Heart right ventricle (tissue), 16 donors: Measurements from ENCODE around the gene HMCN2. TPM values are rescaled to one million over a fixed set of nuclear protein-coding genes. Genes with fewer than 3 reads are reported as not detected.

Experiments
- ATAC-seq, 8 donors: fragments of 200-7000 bp; cut with Tn5 transposase; one replicate each; pipeline ENCODE4 v1.9.1; 2020; ENCODE audit warnings: mild to moderate bottlenecking in 8 of 8, moderate library complexity in 8 of 8, moderate number of reproducible peaks in 1 of 8
- DNase-seq, 2 donors: peaks; one replicate each; pipeline ENCODE4 v3.0.0-alpha.2; 2020
- H3K27ac ChIP-seq, 10 donors: fragments of 200-600 bp; sonication (generic) in 2 of 10; one replicate each; pipeline versions ENCODE4 v1.5.0 to v1.8.0; 2020 to 2022; ENCODE audit warnings: mild to moderate bottlenecking in 3 of 10
- H3K27me3 ChIP-seq, 7 donors: fragments of 200-600 bp; one replicate each; pipeline ENCODE4 v1.8.0; 2021 to 2022; ENCODE audit warnings: mild to moderate bottlenecking in 2 of 7
- H3K36me3 ChIP-seq, 9 donors: fragments of 200-600 bp; sonication (generic) in 1 of 9; one replicate each; pipeline versions ENCODE4 v1.5.0 to v1.8.0; 2020 to 2022; ENCODE audit warnings: mild to moderate bottlenecking in 2 of 9
- H3K4me1 ChIP-seq, 9 donors: fragments of 200-600 bp; sonication (generic) in 1 of 9; one replicate each; pipeline versions ENCODE4 v1.5.0 to v1.8.0; 2020 to 2022; ENCODE audit warnings: mild to moderate bottlenecking in 4 of 9
- H3K4me3 ChIP-seq, 10 donors: fragments of 200-600 bp; sonication (generic) in 2 of 10; one replicate each; pipeline versions ENCODE4 v1.5.0 to v1.8.0; 2020 to 2022; ENCODE audit warnings: mild to moderate bottlenecking in 7 of 10, moderate library complexity in 2 of 10
- H3K9me3 ChIP-seq, 11 donors: fragments of 200-600 bp in 10 of 11; sonication (generic) in 2 of 11; one replicate each; pipeline versions ENCODE4 v1.5.0 to v1.8.0; 2013 to 2022; ENCODE audit warnings: mild to moderate bottlenecking in 2 of 11, control low read depth in 1 of 11, moderate library complexity in 1 of 11
- WGBS, 2 donors: extraction: QIAGEN DNeasy Blood & Tissue Kit; methylation state at CpG; one replicate each; pipeline ENCODE4 v1.1.7; 2013; ENCODE audit warnings: inconsistent platforms in 1 of 2; 5-methylcytosine and 5-hydroxymethylcytosine counted together
- intact Hi-C, 10 donors: fragments of 100-400 bp; cut with DNase I; formaldehyde crosslinking; loops; one replicate each; pipeline versions ENCODE4 v1.11.1 to v1.14.2; 2022
- polyA plus RNA-seq, 2 donors: library from polyadenylated mRNA; stranded (reverse); fragments of 200-250 nt; gene quantifications; one replicate each; pipeline ENCODE4 v1.2.3, GENCODE V29; 2013
- total RNA-seq, 10 donors: library from RNA; stranded (reverse); fragmentation: NEBNext Ultra II Directional in 3 of 10; extraction: Animal tissue kit (Norgen Biotek cat#: 25700) in 3 of 10; gene quantifications; one replicate each; pipeline versions ENCODE4 v1.2.1 to v1.2.4, GENCODE V29; 2021 to 2023
- TF ChIP-seq, protein P1 (sequence below), 9 donors: fragments of 200-600 bp; sonication (generic) in 2 of 9; IDR thresholded peaks; one replicate each; pipeline versions ENCODE4 v1.5.0 to v1.8.0; 2021 to 2022; ENCODE audit warnings: antibody characterized with exemption in 9 of 9, mild to moderate bottlenecking in 5 of 9, moderate library complexity in 1 of 9
- donor health status: Arrhythmogenic right ventricular cardiomyopathy.
- donor health status: ischemic (EF 13 %, LVEDD 7.1; RV severe dilation, severe dysfunction).
- donor health status: healthy with polysubstance abuse.
- donor health status: DM: no; HTN: yes; CAD: no.
- donor health status: DM: no; HTN: no; CAD: no.
- donor health status: ischemic (EF 25% LVEDD 6.9; RV normal size, moderate dysfunction).
- donor health status: ischemic (EF 25% LVEDD 5.7; RV mildly dilated, moderate dysfunction).
- donor health status: healthy.
- donor health status: DM: yes; HTN: yes; CAD: no.
- donor health status: Ischemic cardiomyopathy.
- donor health status: ischemic (EF 35%, LVEDD 5.7; RV mildly dilated, moderate dysfunction).
- donor health status: nonischemic (EF 11% LVEDD 7.7; RV severe dilation, severe dysfunction).
- donor health status: DM: yes; HTN: yes; CAD: no.
- donor health status: PGD.
- donor health status: ischemic (EF 29% LVEDD 5.4; RV normal size, mild dysfunction).
- donor health status: nonischemic (EF 23%, LVEDD 6.1; RV moderate dilation, normal function).

The HMCN2 gene
- total and polyA plus RNA-seq, 12 donors = 2.6 to 10.2 (median 4.9) TPM

DNA sequence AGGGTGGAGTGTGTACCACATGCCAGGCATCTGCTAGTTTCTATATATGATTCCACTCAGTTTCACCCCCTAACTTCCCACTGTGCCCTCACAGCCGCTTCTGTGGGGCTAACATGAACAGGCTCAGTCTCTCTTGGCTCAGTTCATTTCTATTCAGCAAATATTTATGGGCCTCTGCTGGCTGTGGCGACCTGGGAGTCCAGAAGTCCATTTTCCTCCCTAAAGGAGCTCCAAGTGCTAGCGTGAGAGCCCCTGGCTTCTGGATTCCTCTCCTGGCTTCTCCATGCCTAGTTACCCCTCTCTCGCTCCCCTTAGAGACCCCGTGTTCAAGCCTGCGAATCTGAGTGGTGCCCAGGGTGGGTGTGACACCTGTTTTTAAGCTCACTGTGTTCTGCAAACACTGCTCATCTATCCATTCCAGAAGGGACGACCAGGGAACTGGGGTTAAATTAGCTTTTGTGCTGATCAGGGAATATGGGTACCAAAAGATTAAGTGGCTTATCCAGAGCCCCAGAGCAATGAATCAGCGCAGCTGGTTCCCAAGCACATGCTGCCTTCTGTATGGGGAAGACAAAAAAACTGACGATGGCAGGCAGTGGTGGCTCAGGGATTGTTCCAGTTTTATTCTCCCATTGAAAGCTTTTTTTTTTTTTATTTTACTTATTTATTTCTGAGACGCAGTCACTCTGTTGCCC lies 57.6 kb downstream of the HMCN2 start:
- intact Hi-C loops = loop anchor here in 2 of 10 donors (10.0 kb wide), 1 partner anchor 58 kb away; the partner anchor contains the start of gene HMCN2 (in 2 of the 2)
- no peak for DNase-seq

DNA sequence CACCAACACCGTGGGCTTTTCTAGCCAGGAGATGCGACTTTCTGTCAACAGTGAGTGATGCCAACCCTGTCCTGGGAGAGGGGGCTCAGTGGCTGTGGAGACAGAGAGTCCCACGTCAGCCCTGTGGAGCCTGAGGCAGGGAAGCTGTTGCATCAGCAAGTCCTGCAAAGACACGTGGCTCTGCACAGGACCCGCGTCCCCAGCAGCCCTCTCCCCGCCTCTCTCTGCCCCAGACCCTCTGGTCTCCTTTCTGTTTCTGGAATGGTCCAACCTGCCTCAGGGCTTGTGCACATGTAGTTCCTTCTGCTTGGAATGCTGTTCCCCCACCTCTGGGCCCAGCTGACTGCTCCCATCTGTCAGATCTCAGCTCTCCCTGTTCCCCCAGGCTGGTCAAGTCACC lies 60.4 kb downstream of the HMCN2 start:
- Histone ChIP-seq H3K4me1 (peaks cover 0 to 29% (median 12%) of the 10 kb centered on the region in 9 donors), H3K9me3 (no peaks in the 10 kb centered on the region), H3K4me3 (no peak overlapping the region), H3K27ac (no peak overlapping the region), H3K27me3 (peaks cover 6 to 62% (median 32%) of the 10 kb centered on the region in 7 donors), H3K36me3 (peaks cover 0 to 10% (median 0%) of the 10 kb centered on the region in 9 donors)
- TF ChIP-seq, protein P1, sequence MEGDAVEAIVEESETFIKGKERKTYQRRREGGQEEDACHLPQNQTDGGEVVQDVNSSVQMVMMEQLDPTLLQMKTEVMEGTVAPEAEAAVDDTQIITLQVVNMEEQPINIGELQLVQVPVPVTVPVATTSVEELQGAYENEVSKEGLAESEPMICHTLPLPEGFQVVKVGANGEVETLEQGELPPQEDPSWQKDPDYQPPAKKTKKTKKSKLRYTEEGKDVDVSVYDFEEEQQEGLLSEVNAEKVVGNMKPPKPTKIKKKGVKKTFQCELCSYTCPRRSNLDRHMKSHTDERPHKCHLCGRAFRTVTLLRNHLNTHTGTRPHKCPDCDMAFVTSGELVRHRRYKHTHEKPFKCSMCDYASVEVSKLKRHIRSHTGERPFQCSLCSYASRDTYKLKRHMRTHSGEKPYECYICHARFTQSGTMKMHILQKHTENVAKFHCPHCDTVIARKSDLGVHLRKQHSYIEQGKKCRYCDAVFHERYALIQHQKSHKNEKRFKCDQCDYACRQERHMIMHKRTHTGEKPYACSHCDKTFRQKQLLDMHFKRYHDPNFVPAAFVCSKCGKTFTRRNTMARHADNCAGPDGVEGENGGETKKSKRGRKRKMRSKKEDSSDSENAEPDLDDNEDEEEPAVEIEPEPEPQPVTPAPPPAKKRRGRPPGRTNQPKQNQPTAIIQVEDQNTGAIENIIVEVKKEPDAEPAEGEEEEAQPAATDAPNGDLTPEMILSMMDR (IDR thresholded peaks at IDR 0.05) = no peak
- ATAC-seq (no peak), DNase-seq (no peak)
- 87 to 95% methylated on average over 7 of the region's 7 CpGs for WGBS, 2 donors
- intact Hi-C loops = loop anchor here in 2 of 10 donors (10.0 kb wide), 1 partner anchor 61 kb away; the partner anchor contains the start of gene HMCN2 (in 2 of the 2)

More for the DNA sequence above, 57.6 kb downstream of the HMCN2 start:
- peaks cover 0 to 30% (median 10%) of the 10 kb centered on the region in 9 donors for H3K4me1 ChIP-seq
- H3K27ac ChIP-seq = no peak overlapping the region
- H3K9me3 ChIP-seq = no peaks in the 10 kb centered on the region
- TF ChIP-seq, protein P1 (IDR thresholded peaks at IDR 0.05) = no peak
- peaks cover 6 to 73% (median 31%) of the 10 kb centered on the region in 7 donors for H3K27me3 ChIP-seq
- ATAC-seq = no peak
- WGBS, 2 donors = 81 to 87% methylated on average over 10 of the region's 10 CpGs
- H3K4me3 ChIP-seq = no peak overlapping the region
- H3K36me3 ChIP-seq = peaks cover 0 to 10% (median 0%) of the 10 kb centered on the region in 9 donors

DNA sequence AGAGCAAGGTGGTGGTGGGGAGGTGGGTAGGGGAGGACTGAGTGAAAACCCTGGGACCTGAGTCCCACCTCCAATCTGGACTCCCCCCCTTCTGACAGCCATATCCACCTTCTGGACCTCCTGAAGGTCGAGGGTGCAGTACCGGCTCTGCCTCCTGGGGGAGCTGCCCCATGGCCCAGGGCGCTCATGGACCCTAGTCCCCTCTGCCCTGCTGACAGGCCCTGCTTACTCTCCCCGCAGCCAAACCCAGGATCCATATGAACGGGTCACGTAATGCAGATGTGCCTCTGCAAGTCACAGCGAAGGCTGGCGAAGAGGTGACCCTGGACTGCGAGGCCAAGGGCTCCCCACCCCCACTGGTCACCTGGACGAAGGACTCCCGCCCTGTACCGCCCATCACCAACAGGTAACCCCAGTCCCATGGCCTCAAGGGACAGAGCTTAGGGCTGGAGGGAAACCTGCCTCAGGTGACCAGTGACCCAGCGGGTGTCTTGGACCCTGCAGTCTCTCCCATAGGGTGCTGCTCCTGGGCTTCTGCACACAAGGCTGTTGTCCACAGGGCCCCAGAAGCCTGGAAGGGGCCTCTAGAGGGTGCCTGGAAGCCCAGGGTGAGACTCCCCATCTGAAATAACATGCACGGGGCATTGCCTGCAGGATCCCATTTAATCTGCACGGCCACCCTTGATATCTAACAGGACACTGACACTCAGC lies 61.7 kb downstream of the HMCN2 start:
- Histone ChIP-seq H3K27ac (peak overlapping the region in 6 of 10 donors; percentile 35 to 75 (median 50)), H3K27me3 (peaks cover 6 to 53% (median 32%) of the 10 kb centered on the region in 7 donors), H3K4me3 (no peak overlapping the region), H3K9me3 (no peaks in the 10 kb centered on the region), H3K36me3 (peaks cover 0 to 10% (median 0%) of the 10 kb centered on the region in 9 donors), H3K4me1 (peaks cover 0 to 38% (median 19%) of the 10 kb centered on the region in 9 donors)
- peak in 2 of 8 donors; percentile 1 to 2 for ATAC-seq
- intact Hi-C loops = loop anchor here in 2 of 10 donors (10.0 kb wide), 1 partner anchor 62 kb away; the partner anchor contains the start of gene HMCN2 (in 2 of the 2)
- DNase-seq = no peak
- TF ChIP-seq, protein P1 (IDR thresholded peaks at IDR 0.05) = peak in 7 of 9 donors; percentile 10 to 28 (median 23)
- WGBS, 2 donors = 67 to 70% methylated on average over 15 of the region's 15 CpGs

DNA sequence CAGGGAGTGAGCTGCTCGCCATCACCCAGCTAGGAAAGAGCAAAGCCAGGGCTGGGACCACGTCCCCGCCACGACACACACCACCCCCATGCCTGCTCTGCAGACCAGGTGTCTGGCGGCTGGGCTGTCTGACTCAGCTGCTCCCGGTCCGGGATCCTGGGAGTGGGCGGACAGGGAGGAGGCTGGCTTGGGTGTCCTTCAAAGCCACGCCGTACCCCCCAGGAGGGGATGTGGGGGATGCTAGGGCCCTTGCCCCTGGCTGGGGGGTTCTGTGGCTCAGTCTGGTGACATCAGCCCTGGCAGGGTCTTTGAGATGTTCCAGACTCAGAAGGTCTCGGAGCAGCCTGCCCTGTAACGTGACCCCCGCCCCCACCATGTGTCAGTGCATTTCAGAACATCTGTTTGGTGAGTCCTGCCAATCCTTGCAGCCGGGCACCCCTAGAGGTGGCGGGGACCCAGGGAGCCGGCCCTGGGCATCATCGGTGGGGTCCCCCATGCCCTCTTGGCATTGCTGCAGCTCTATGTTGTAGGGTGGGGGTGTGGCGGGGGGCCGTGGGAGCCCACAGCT lies 62.3 kb downstream of the HMCN2 start:
- intact Hi-C loops = loop anchor here in 2 of 10 donors (10.0 kb wide), 1 partner anchor 63 kb away; the partner anchor contains the start of gene HMCN2 (in 2 of the 2)
- peaks cover 0 to 10% (median 0%) of the 10 kb centered on the region in 9 donors for H3K36me3 ChIP-seq
- no peaks in the 10 kb centered on the region for H3K9me3 ChIP-seq
- H3K4me1 ChIP-seq = peaks cover 0 to 41% (median 19%) of the 10 kb centered on the region in 9 donors
- no peak overlapping the region for H3K4me3 ChIP-seq
- DNase-seq (peak; percentile 51 to 52), ATAC-seq (peak; percentile 26 to 73 (median 52))
- H3K27ac ChIP-seq = peak overlapping the region in 7 of 10 donors; percentile 35 to 75 (median 47)
- WGBS, 2 donors = 37 to 43% methylated on average over 17 to 19 of the region's 19 CpGs
- H3K27me3 ChIP-seq = peaks cover 6 to 47% (median 32%) of the 10 kb centered on the region in 7 donors
- TF ChIP-seq, protein P1 (IDR thresholded peaks at IDR 0.05) = no peak
